Measurements from ENCODE around the gene WDR4.

- TF ChIP-seq CTCF (IDR thresholded peaks at IDR 0.05): no peak
- TF ChIP-seq POLR2AphosphoS5 (IDR thresholded peaks at IDR 0.05): no peak
- TF ChIP-seq POLR2A (IDR thresholded peaks at IDR 0.05): no peak
Observed at GRCh38 chr21:42861848-42862400, 17.4 kb downstream of the WDR4 start.
